A549 (cell line): ENCODE results near the gene KIF4A. TPM values are rescaled to one million over a fixed set of nuclear protein-coding genes. Genes with fewer than 3 reads are reported as not detected.

Experiments
- ATAC-seq, 2 experiments: fragments of 200-7000 bp in 1 of 2; fragments of >200 bp in 1 of 2; cut with Nextera tagmentation in 1 of 2; cut with Tn5 transposase in 1 of 2; 3 replicates each; pipeline versions ENCODE4 v1.8.0 to v1.9.1; 2018 to 2020; ENCODE audit warnings: mild to moderate bottlenecking in 1 of 2, moderate library complexity in 1 of 2
- CTCF ChIA-PET: fragments of 300-600 bp; sonication (Branson Sonifier 250); formaldehyde crosslinking; extraction: SDS; loops from one replicate; lab custom pipeline; 2021; ENCODE audit warnings: antibody characterized with exemption, inconsistent platforms; lab: Yijun Ruan, JAX
- POLR2A ChIA-PET: fragments of 350-600 bp; formaldehyde crosslinking; extraction: SDS; loops from one replicate; lab custom pipeline; 2021; ENCODE audit warnings: antibody characterized with exemption, inconsistent platforms; lab: Yijun Ruan, JAX
- DNase-seq, 2 experiments: peaks; one replicate each; pipeline versions ENCODE4 v3.0.0 to v3.0.0-alpha.2; 2011 to 2016; ENCODE audit warnings: low read depth in 1 of 2, low spot score in 1 of 2
- FAIRE-seq: peaks from 2 replicates; lab custom pipeline; 2011; peaks lifted over from hg19 to GRCh38; lab: Jason Lieb, UNC
- H3K27ac ChIP-seq, 2 experiments: fragments of >200 bp; sonication (Bioruptor Twin); formaldehyde crosslinking; 3 replicates each; pipeline ENCODE4 v1.5.1; 2016 to 2017
- H3K4me1 ChIP-seq: fragments of >200 bp; sonication (Bioruptor Twin); formaldehyde crosslinking; 3 replicates; pipeline ENCODE4 v1.6.1; 2016
- H3K4me2 ChIP-seq: fragments of >200 bp; sonication (Bioruptor Twin); formaldehyde crosslinking; 3 replicates; pipeline ENCODE4 v1.6.1; 2016
- H3K4me3 ChIP-seq: fragments of >200 bp; sonication (Bioruptor Twin); formaldehyde crosslinking; 3 replicates; pipeline ENCODE4 v1.5.1; 2016
- H3K9me3 ChIP-seq: fragments of >200 bp; sonication (Bioruptor Twin); formaldehyde crosslinking; 3 replicates; pipeline ENCODE4 v1.6.1; 2016
- CEBPB ChIP-seq, 2 experiments: fragments of >200 bp in 1 of 2; sonication (Bioruptor Twin) in 1 of 2; formaldehyde crosslinking in 1 of 2; IDR thresholded peaks; 2 replicates each; pipeline ENCODE4 v1.6.1; 2012 to 2016
- CHD2 ChIP-seq: fragments of 150-350 bp; IDR thresholded peaks from 2 replicates; pipeline ENCODE4 v1.6.1; 2014; ENCODE audit warnings: low read length; ENCODE audit not compliant: partially characterized antibody
- E2F6 ChIP-seq: IDR thresholded peaks from 2 replicates; pipeline ENCODE4 v1.6.1; 2012; ENCODE audit warnings: low read depth, borderline replicate concordance
- EHMT2 ChIP-seq: fragments of 200-600 bp; sonication (generic); IDR thresholded peaks from 2 replicates; pipeline ENCODE4 v1.6.1; 2016; ENCODE audit warnings: antibody characterized with exemption, low read depth, mild to moderate bottlenecking, moderate library complexity
- ESRRA ChIP-seq: fragments of 150-350 bp; IDR thresholded peaks from 2 replicates; pipeline ENCODE4 v1.6.1; 2014; ENCODE audit warnings: mild to moderate bottlenecking, low read length, borderline replicate concordance
- FOSB ChIP-seq: fragments of 250-450 bp; sonication (Bioruptor Pico); IDR thresholded peaks from 2 replicates; pipeline ENCODE4 v1.5.0; 2020; ENCODE audit warnings: mild to moderate bottlenecking, moderate library complexity
- HDAC2 ChIP-seq: fragments of 200-600 bp; sonication (generic); IDR thresholded peaks from 2 replicates; pipeline ENCODE4 v1.6.1; 2016
- HOXB13 ChIP-seq: fragments of 250-450 bp; sonication (Bioruptor Pico); IDR thresholded peaks from 2 replicates; pipeline ENCODE4 v1.5.0; 2020; ENCODE audit warnings: low read depth, mild to moderate bottlenecking, moderate library complexity
- MAFK ChIP-seq: fragments of 450-650 bp; IDR thresholded peaks from 2 replicates; pipeline ENCODE4 v1.6.1; 2014; ENCODE audit not compliant: partially characterized antibody
- MAZ ChIP-seq: fragments of 150-350 bp; IDR thresholded peaks from 2 replicates; pipeline ENCODE4 v1.6.1; 2014; ENCODE audit warnings: antibody characterized with exemption, low read depth, low read length, borderline replicate concordance
- NFE2L2 ChIP-seq: fragments of 150-350 bp; conservative IDR thresholded peaks from 2 replicates; pipeline ENCODE4 v1.6.1; 2014; ENCODE audit warnings: low read length
- PBX3 ChIP-seq: IDR thresholded peaks from 2 replicates; pipeline ENCODE4 v1.6.1; 2012
- PHF8 ChIP-seq: fragments of 200-600 bp; sonication (generic); IDR thresholded peaks from 2 replicates; pipeline ENCODE4 v1.6.1; 2016; ENCODE audit warnings: low read depth, mild to moderate bottlenecking, antibody characterized with exemption, moderate library complexity, borderline replicate concordance
- RAD21 ChIP-seq, 2 experiments: fragments of >200 bp in 1 of 2; sonication (Bioruptor Twin) in 1 of 2; formaldehyde crosslinking in 1 of 2; IDR thresholded peaks in 1 of 2; conservative IDR thresholded peaks in 1 of 2; 2 replicates in 1 of 2; 3 replicates in 1 of 2; pipeline ENCODE4 v1.6.1; 2012 to 2018; ENCODE audit warnings: inconsistent platforms in 1 of 2
- REST ChIP-seq: fragments of 200-600 bp; sonication (generic); IDR thresholded peaks from 2 replicates; pipeline ENCODE4 v1.6.1; 2016; ENCODE audit warnings: antibody characterized with exemption, mild to moderate bottlenecking, moderate library complexity
- SMC3 ChIP-seq: fragments of >200 bp; sonication (Bioruptor Twin); formaldehyde crosslinking; IDR thresholded peaks from 3 replicates; pipeline ENCODE4 v1.6.1; 2018; ENCODE audit warnings: inconsistent platforms
- TFCP2L1 ChIP-seq: fragments of 250-450 bp; sonication (Bioruptor Pico); IDR thresholded peaks from 2 replicates; pipeline ENCODE4 v1.5.0; 2021; ENCODE audit warnings: mild to moderate bottlenecking
- ZFP36 ChIP-seq: fragments of 450-650 bp; IDR thresholded peaks from 2 replicates; pipeline ENCODE4 v1.6.1; 2014; ENCODE audit warnings: borderline replicate concordance; ENCODE audit not compliant: partially characterized antibody
- ZNF302 ChIP-seq: fragments of 250-450 bp; sonication (Bioruptor Pico); IDR thresholded peaks from 2 replicates; pipeline ENCODE4 v1.9.0; 2021; ENCODE audit warnings: inconsistent platforms, mild to moderate bottlenecking, moderate library complexity
- WGBS: methylation state at CpG from one replicate; pipeline ENCODE4 v1.1.6; 2017; ENCODE audit errors: missing lambda C conversion rate; 5-methylcytosine and 5-hydroxymethylcytosine counted together
- polyA plus RNA-seq, 4 experiments: library from polyadenylated mRNA; depleted of rRNA in 3 of 4; stranded (reverse); fragments of >200 nt; fragmentation: RNase III in 1 of 4; extraction: RNeasy Plus Mini Kit Qiagen cat#74134 plus additional on column Dnase treatment in 1 of 4; gene quantifications; 2 replicates in 3 of 4; 3 replicates in 1 of 4; pipeline ENCODE4 v1.2.3, GENCODE V29; 2011 to 2017
- TF ChIP-seq, protein P1 (sequence below): fragments of 150-350 bp; IDR thresholded peaks from 2 replicates; pipeline ENCODE4 v1.6.1; 2014; ENCODE audit warnings: low read depth, mild to moderate bottlenecking, low read length

The KIF4A gene
- polyA plus RNA-seq, 2 of the 4 experiments (the other 2 are of a cell fraction): 27.9 to 46.6 TPM

- ATAC-seq (no peak), DNase-seq (no peak), FAIRE-seq (no peak)
- CTCF ChIA-PET: no interaction called here
- 38% methylated on average over 1 of the region's 2 CpGs for WGBS
- Histone ChIP-seq H3K27ac (no peak overlapping the region), H3K4me2 (no peak overlapping the region), H3K4me1 (no peaks in the 10 kb centered on the region), H3K9me3 (no peaks in the 10 kb centered on the region)
- TF ChIP-seq ZNF302 (CRISPR knock-in tag) (no peak), REST (no peak), FOSB (no peak), CEBPB (IDR thresholded peaks at IDR 0.05) (no peak), HDAC2 (no peak), NFE2L2 (no peak)
- TF ChIP-seq, all 56 proteins: peak for 0
- H3K4me3 ChIP-seq: no peak overlapping the region
- POLR2A ChIA-PET: no interaction called here
Measured at GRCh38 chrX:70427365-70427764, 137.5 kb downstream of the KIF4A start.

DNA sequence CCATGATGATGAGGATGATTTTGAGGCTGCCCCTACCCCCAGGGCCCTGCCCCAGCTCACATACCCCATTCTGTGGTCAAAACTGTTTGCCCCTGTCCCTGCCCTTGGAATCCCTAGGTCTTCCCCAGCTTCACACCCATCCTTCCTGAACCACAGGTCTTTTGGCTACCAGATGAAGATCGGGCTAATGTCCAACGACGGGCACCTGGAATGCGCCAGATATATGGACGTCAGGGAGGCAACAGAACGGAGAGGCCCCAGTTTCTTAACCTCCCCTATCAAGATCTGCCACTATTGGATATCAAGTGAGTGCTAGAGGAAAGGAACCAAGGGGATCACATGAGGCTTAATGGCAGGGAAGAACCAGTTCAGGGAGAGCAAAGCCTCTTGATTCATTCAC, 139.9 kb downstream of the KIF4A start:
- WGBS: 87% methylated on average over 6 of the region's 6 CpGs
- CTCF ChIA-PET: interaction anchor here (1.3 kb wide), 1 partner anchor 396 kb away, joined by 3 read pairs; no protein-coding TSS in a partner anchor
- POLR2A ChIA-PET: no interaction called here

More for the DNA sequence above, 139.9 kb downstream of the KIF4A start:
- Histone ChIP-seq H3K4me2 (no peak overlapping the region), H3K4me3 (no peak overlapping the region), H3K27ac (no peak overlapping the region), H3K4me1 (peaks cover 3% of the 10 kb centered on the region; the same call in 1 of the 3 replicates), H3K9me3 (no peaks in the 10 kb centered on the region)
- TF ChIP-seq RAD21 (conservative IDR thresholded peaks at IDR 0.05 in 1 of 2, IDR thresholded peaks at IDR 0.05 in 1 of 2) (no peak), HOXB13 (CRISPR knock-in tag) (no peak), MAZ (no peak), ZFP36 (no peak), MAFK (no peak), TFCP2L1 (CRISPR knock-in tag) (no peak), EHMT2 (no peak), SMC3 (no peak), ZNF302 (CRISPR knock-in tag) (no peak), ESRRA (no peak), CEBPB (IDR thresholded peaks at IDR 0.05) (no peak), CHD2 (no peak), PBX3 (no peak), PHF8 (no peak), E2F6 (no peak)
- TF ChIP-seq, protein P1, sequence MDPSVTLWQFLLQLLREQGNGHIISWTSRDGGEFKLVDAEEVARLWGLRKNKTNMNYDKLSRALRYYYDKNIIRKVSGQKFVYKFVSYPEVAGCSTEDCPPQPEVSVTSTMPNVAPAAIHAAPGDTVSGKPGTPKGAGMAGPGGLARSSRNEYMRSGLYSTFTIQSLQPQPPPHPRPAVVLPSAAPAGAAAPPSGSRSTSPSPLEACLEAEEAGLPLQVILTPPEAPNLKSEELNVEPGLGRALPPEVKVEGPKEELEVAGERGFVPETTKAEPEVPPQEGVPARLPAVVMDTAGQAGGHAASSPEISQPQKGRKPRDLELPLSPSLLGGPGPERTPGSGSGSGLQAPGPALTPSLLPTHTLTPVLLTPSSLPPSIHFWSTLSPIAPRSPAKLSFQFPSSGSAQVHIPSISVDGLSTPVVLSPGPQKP: no peak
- ATAC-seq: no peak
- FAIRE-seq: no peak
- DNase-seq: no peak
